GM12875 (cell line): Measurements from ENCODE around the gene PLEKHH2.
"Not testable (repeated sequence)": the region's sequence is repeated elsewhere in the genome, so short reads cannot be mapped to it uniquely, and the experiment has no call there.

Source experiments
- H3K4me3 ChIP-seq: one replicate; pipeline ENCODE4 v1.5.1; 2011; ENCODE audit warnings: low read depth, low read length, control low read depth
- CTCF ChIP-seq: IDR thresholded peaks from 2 replicates; pipeline ENCODE4 v1.5.1; 2011; ENCODE audit warnings: low read depth, mild to moderate bottlenecking, control low read depth, inconsistent platforms, low read length, moderate library complexity, borderline replicate concordance; ENCODE audit not compliant: insufficient read depth

Gene PLEKHH2

GRCh38 chr2:43616967-43617680 lies 19.9 kb upstream of the PLEKHH2 start:
- TF ChIP-seq CTCF = no peak
- H3K4me3 ChIP-seq = no peak overlapping the region

GRCh38 chr2:43619511-43619910 lies 17.5 kb upstream of the PLEKHH2 start:
- TF ChIP-seq CTCF = no peak
- no peak overlapping the region for H3K4me3 ChIP-seq

GRCh38 chr2:43622931-43623451 lies 14.1 kb upstream of the PLEKHH2 start:
- no peak overlapping the region for H3K4me3 ChIP-seq
- no peak for TF ChIP-seq CTCF

- H3K4me3 ChIP-seq = no peak overlapping the region
- no peak for TF ChIP-seq CTCF
These were observed 5.3 kb upstream of the PLEKHH2 start for GRCh38 chr2:43631618-43632317.

- H3K4me3 ChIP-seq = no peak overlapping the region
- TF ChIP-seq CTCF = no peak
These were observed 2.3 kb upstream of the PLEKHH2 start for GRCh38 chr2:43634604-43635306.

GRCh38 chr2:43636153-43636552 lies 907 bp upstream of the PLEKHH2 start:
- not testable (repeated sequence) for H3K4me3 ChIP-seq

- no peak for TF ChIP-seq CTCF
- H3K4me3 ChIP-seq = no peak overlapping the region
These were observed 439 bp upstream of the PLEKHH2 start for GRCh38 chr2:43636621-43637020.
